ENCODE data around the gene ZCRB1. TPM values are rescaled to one million over a fixed set of nuclear protein-coding genes. Genes with fewer than 3 reads are reported as not detected.

ZCRB1 gene, protein sequence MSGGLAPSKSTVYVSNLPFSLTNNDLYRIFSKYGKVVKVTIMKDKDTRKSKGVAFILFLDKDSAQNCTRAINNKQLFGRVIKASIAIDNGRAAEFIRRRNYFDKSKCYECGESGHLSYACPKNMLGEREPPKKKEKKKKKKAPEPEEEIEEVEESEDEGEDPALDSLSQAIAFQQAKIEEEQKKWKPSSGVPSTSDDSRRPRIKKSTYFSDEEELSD
- total RNA-seq = 10 to 100 TPM; 77.0 to 81.3 TPM

DNA sequence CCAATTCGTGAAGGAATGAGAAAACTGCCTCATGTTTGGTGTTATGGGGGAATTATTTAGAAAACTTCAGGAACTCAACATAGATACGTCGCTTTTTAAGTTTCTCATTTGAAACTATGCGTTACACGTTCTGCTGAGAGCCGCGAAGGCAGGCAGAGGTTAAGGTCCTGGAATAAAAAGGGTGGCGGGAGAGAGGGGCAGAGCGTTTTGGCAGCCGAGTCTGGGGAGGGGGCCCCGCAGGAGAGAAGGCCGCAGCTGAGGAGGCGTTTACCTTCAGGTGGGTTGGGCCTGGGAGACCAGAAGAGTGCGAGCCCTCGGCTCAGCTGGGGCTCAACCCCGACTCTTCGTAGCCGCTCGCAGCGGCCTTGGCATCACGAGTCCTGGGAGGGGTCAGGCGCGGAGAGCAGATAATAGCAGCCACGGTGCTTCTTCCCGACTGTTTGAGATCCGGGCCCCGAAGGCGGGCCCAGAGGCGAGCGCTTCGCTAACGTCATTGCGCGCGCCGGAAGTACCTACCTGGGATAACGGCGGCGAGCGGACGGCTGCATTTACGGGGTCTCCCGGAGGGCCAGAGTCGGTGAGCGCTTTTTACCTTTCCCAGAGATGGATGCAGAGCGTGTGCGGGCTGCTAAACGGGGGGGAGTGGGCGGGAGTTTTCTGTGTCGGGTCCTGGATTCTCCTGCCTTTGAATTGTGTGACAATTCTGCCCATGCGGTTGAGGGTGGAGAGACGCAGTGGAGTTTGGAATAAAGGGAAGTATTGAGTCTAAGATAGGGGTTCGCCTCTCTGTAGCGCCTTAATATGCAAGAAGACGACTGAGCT is at the start of gene ZCRB1, which contains the start of gene PPHLN1:
Gene ZCRB1, minus strand, starts transcription at position 442 of the 822 bp plus-strand sequence. CDS start 1,992 bp downstream, outside the sequence.
Gene PPHLN1, plus strand, starts transcription at position 515 of the 822 bp plus-strand sequence. CDS start 9,736 bp downstream, outside the sequence.
- H3K36me3 Mint-ChIP-seq (ENCODE audit: low read depth) = peaks cover 29% of the 10 kb centered on the region

DNA sequence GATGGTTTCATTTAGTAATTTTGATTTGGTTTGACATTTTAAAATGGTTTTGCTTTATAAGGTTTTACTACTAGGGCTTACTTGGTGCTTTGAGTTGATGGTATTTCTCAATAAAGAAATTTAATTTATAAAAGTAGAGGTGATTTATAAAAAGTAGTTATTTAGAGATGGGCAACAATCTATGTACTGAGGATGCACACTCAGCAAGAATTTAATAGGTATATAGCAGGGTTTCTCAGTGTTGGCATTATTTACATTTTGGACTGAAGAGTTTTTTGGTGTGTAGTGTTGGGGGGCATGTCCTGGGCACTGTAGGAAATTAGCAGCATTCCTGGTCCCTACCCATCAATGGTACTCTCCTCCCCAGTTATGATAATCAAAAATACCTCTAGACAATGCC is 47.8 kb upstream of the ZCRB1 start:
- peaks cover 8% of the 10 kb centered on the region for H3K36me3 Mint-ChIP-seq (ENCODE audit: low read depth)
- ATAC-seq = no peak
- CTCF ChIA-PET = interaction anchor here (1.5 to 4.3 kb wide), 3 partner anchors 10 to 279 kb away, joined by 3 to 55 read pairs (median 20); no protein-coding TSS in a partner anchor

More for the DNA sequence above, at the start of gene ZCRB1, which contains the start of gene PPHLN1:
- peak within 1 kb of the TSS; percentile 87 for H3K4me3 Mint-ChIP-seq
- CTCF ChIA-PET = interaction anchor here (2.0 kb wide), 1 partner anchor 46 kb away, joined by 9 read pairs; no protein-coding TSS in a partner anchor
- intact Hi-C loops (cut with micrococcal nuclease) = loop anchor here (5.0 kb wide), 1 partner anchor 89 kb away; the partner anchor contains the start of gene YAF2
- DNase-seq (peak; percentile 90), ATAC-seq (peak; percentile 95)
- peaks cover 36% of the 10 kb centered on the region for H3K4me1 Mint-ChIP-seq (ENCODE audit: low read depth)
- POLR2A ChIA-PET = interaction anchor here (0.6 to 1.6 kb wide), 3 partner anchors 13 to 90 kb away, joined by 3 to 5 read pairs (median 4); no protein-coding TSS in a partner anchor
- TF ChIP-seq, protein P1, sequence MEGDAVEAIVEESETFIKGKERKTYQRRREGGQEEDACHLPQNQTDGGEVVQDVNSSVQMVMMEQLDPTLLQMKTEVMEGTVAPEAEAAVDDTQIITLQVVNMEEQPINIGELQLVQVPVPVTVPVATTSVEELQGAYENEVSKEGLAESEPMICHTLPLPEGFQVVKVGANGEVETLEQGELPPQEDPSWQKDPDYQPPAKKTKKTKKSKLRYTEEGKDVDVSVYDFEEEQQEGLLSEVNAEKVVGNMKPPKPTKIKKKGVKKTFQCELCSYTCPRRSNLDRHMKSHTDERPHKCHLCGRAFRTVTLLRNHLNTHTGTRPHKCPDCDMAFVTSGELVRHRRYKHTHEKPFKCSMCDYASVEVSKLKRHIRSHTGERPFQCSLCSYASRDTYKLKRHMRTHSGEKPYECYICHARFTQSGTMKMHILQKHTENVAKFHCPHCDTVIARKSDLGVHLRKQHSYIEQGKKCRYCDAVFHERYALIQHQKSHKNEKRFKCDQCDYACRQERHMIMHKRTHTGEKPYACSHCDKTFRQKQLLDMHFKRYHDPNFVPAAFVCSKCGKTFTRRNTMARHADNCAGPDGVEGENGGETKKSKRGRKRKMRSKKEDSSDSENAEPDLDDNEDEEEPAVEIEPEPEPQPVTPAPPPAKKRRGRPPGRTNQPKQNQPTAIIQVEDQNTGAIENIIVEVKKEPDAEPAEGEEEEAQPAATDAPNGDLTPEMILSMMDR (IDR thresholded peaks at IDR 0.05) = no peak
- H3K9me3 Mint-ChIP-seq = no peaks in the 10 kb centered on the region
- H3K27ac Mint-ChIP-seq = peak within 1 kb of the TSS; percentile 95
- no peaks in the 10 kb centered on the region for H3K27me3 Mint-ChIP-seq

DNA sequence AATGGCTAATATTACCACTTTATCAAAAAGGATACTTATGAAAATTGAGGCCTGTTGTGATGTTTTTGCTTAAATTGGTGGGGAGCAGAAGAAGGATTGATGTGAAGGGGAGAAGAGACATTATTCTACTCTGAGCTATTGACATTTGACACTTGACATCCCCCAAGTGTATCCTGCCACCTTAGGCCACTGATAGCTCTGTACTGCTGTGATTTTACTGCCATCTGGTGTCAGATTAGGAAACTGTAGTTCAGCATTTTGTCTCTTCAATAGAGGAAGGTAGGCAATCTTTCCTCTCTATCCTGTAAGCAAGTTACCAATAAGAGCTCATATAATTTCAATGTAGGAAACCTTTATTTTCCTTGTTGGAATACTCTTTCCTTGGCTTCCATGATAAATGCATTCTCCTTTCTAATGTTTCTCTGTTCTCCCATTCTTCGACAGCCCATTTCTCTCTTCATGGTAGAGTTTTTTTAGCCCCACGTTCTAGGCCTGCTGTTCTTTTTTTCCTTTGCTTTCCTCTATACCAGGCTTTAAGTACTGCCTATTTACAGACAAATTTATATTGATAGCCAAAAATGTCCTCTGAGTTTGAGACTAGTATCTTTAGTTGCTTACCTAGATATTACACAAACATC is 46.4 kb upstream of the ZCRB1 start:
- ChIA-PET POLR2A (no interaction called here), CTCF (interaction anchor here (0.7 to 4.3 kb wide), 52 partner anchors 10 to 1095 kb away, joined by 3 to 55 read pairs (median 5); partner anchors contain the start of genes GXYLT1, PPHLN1 and ZCRB1)
- Mint-ChIP-seq H3K4me1 (ENCODE audit: low read depth) (peaks cover 7% of the 10 kb centered on the region), H3K4me3 (no peak overlapping the region), H3K36me3 (ENCODE audit: low read depth) (peaks cover 7% of the 10 kb centered on the region), H3K27ac (no peak overlapping the region), H3K27me3 (no peaks in the 10 kb centered on the region), H3K9me3 (no peaks in the 10 kb centered on the region)
- intact Hi-C loops (cut with micrococcal nuclease) = no loop called here
- TF ChIP-seq, protein P1 (IDR thresholded peaks at IDR 0.05) = peak; percentile 78
- ATAC-seq = peak; percentile 99
- peak; percentile 19 for DNase-seq

More for the DNA sequence above, 47.8 kb upstream of the ZCRB1 start:
- TF ChIP-seq, protein P1 (IDR thresholded peaks at IDR 0.05) = no peak
- intact Hi-C loops (cut with micrococcal nuclease) = no loop called here
- H3K27ac Mint-ChIP-seq = no peak overlapping the region
- no peak for DNase-seq
- H3K4me3 Mint-ChIP-seq = no peak overlapping the region
- no peaks in the 10 kb centered on the region for H3K9me3 Mint-ChIP-seq
- peaks cover 7% of the 10 kb centered on the region for H3K4me1 Mint-ChIP-seq (ENCODE audit: low read depth)
- H3K27me3 Mint-ChIP-seq = no peaks in the 10 kb centered on the region
- POLR2A ChIA-PET = no interaction called here

DNA sequence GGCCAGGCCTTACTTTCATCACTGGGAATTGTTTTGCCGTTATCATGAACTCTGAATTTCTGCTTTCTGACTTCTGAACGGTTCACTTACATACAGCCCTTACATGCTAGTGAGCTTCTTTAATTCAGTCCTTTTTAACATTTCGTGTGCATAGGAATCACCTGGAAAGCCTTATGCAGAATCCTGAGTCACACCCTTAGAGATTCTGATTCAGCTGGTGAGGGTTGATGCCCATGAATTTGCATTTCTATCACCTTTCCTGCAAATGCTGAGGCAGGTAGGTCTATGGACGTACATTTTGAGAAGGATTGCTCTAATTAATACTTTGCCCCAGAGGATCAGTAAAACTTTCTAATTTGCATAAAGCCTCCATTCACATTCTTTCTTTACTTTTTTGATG is 44.1 kb upstream of the ZCRB1 start:
- intact Hi-C loops (cut with micrococcal nuclease) = no loop called here

More for the DNA sequence above, 44.1 kb upstream of the ZCRB1 start:
- Mint-ChIP-seq H3K27ac (peak overlapping the region; percentile 2), H3K9me3 (no peaks in the 10 kb centered on the region), H3K4me3 (no peak overlapping the region), H3K27me3 (no peaks in the 10 kb centered on the region), H3K36me3 (ENCODE audit: low read depth) (peaks cover 2% of the 10 kb centered on the region), H3K4me1 (ENCODE audit: low read depth) (peaks cover 11% of the 10 kb centered on the region)
- ChIA-PET CTCF (interaction anchor here (2.7 kb wide), 2 partner anchors 11 to 130 kb away, joined by 10 to 11 read pairs; no protein-coding TSS in a partner anchor), POLR2A (no interaction called here)
- TF ChIP-seq, protein P1 (IDR thresholded peaks at IDR 0.05) = no peak
- ATAC-seq = no peak
- no peak for DNase-seq

Data from activated CD8-positive, alpha-beta T cell treated with anti-CD3 and anti-CD28 coated beads for 36 hours (primary cell).